ENCODE data around the gene EYA2.

Gene EYA2

GRCh38 chr20:47024461-47024937 lies 129.9 kb downstream of the EYA2 start:
- Histone ChIP-seq H3K4me3 (ENCODE audit: low read length in 2 of 2) (no peak overlapping the region), H3K27ac (replicated peaks; ENCODE audit: low read length) (no peak overlapping the region), H3K79me1 (ENCODE audit: low read depth, low read length) (no peaks in the 10 kb centered on the region), H2BK120ac (ENCODE audit: low read depth, low read length) (no peak overlapping the region), H2BK12ac (ENCODE audit: low read length) (no peak overlapping the region), H2AFZ (ENCODE audit: low read length) (no peak overlapping the region), H2BK5ac (ENCODE audit: low read length) (no peak overlapping the region), H3K27me3 (ENCODE audit: control insufficient read depth in 3 of 3, insufficient read depth in 3 of 3, low read depth in 1 of 3, low read length in 3 of 3) (peaks cover 0 to 6% (median 0%) of the 10 kb centered on the region in 3 experiments), H4K91ac (ENCODE audit: low read depth, low read length, poor library complexity) (no peak overlapping the region), H4K8ac (ENCODE audit: low read depth, low read length) (no peak overlapping the region), H2BK15ac (ENCODE audit: low read length) (no peak overlapping the region), H3K4ac (ENCODE audit: low read length) (no peak overlapping the region), H3K23ac (ENCODE audit: low read depth, low read length, poor library complexity) (no peak overlapping the region), H3K9me3 (replicated peaks in 1 of 2; ENCODE audit: control insufficient read depth in 2 of 2, insufficient read depth in 1 of 2, low read depth in 1 of 2, low read length in 2 of 2) (no peaks in the 10 kb centered on the region), H3K4me1 (ENCODE audit: control insufficient read depth in 2 of 2, insufficient read depth in 1 of 2, low read depth in 1 of 2, low read length in 2 of 2) (no peaks in the 10 kb centered on the region), H3K36me3 (replicated peaks in 1 of 2; ENCODE audit: control insufficient read depth in 2 of 2, insufficient read depth in 2 of 2, low read length in 2 of 2) (no peaks in the 10 kb centered on the region), H2AK5ac (ENCODE audit: low read depth, low read length) (no peak overlapping the region), H3K14ac (ENCODE audit: low read length) (no peak overlapping the region), H3K9ac (ENCODE audit: low read depth, low read length, poor library complexity) (no peak overlapping the region), H3K4me2 (ENCODE audit: insufficient read depth, low read length, poor library complexity, severe bottlenecking) (no peak overlapping the region), H3K18ac (ENCODE audit: low read length) (no peak overlapping the region)
- no CpG with 5 or more reads among the region's 3 CpGs for WGBS, 2 donors (ENCODE audit: extremely low coverage in 2 of 2, insufficient read length in 2 of 2, insufficient replicate concordance in 1 of 2)
- DNase-seq (ENCODE audit: low spot score), result no peak

- H4K8ac ChIP-seq (ENCODE audit: low read depth, low read length), result no peak overlapping the region
- WGBS, 2 donors (ENCODE audit: extremely low coverage in 2 of 2, insufficient read length in 2 of 2, insufficient replicate concordance in 1 of 2), result no CpG with 5 or more reads among the region's 4 CpGs
These were observed 132.4 kb downstream of the EYA2 start for GRCh38 chr20:47027042-47027441.

GRCh38 chr20:47027456-47027855 lies 132.8 kb downstream of the EYA2 start:
- Histone ChIP-seq H2BK5ac (ENCODE audit: low read length) (no peak overlapping the region), H3K18ac (ENCODE audit: low read length) (no peak overlapping the region), H3K9ac (ENCODE audit: low read depth, low read length, poor library complexity) (no peak overlapping the region), H3K27ac (replicated peaks; ENCODE audit: low read length) (no peak overlapping the region), H2AK5ac (ENCODE audit: low read depth, low read length) (no peak overlapping the region), H3K36me3 (replicated peaks in 1 of 2; ENCODE audit: control insufficient read depth in 2 of 2, insufficient read depth in 2 of 2, low read length in 2 of 2) (no peaks in the 10 kb centered on the region), H3K79me1 (ENCODE audit: low read depth, low read length) (no peaks in the 10 kb centered on the region), H3K4ac (ENCODE audit: low read length) (no peak overlapping the region), H3K4me1 (ENCODE audit: control insufficient read depth in 2 of 2, insufficient read depth in 1 of 2, low read depth in 1 of 2, low read length in 2 of 2) (peaks cover 0 to 9% of the 10 kb centered on the region in 2 donors), H2BK12ac (ENCODE audit: low read length) (no peak overlapping the region), H3K27me3 (ENCODE audit: control insufficient read depth in 3 of 3, insufficient read depth in 3 of 3, low read depth in 1 of 3, low read length in 3 of 3) (peaks cover 0 to 6% (median 0%) of the 10 kb centered on the region in 3 experiments), H4K91ac (ENCODE audit: low read depth, low read length, poor library complexity) (no peak overlapping the region), H3K14ac (ENCODE audit: low read length) (no peak overlapping the region), H4K8ac (ENCODE audit: low read depth, low read length) (no peak overlapping the region), H2BK120ac (ENCODE audit: low read depth, low read length) (no peak overlapping the region), H3K23ac (ENCODE audit: low read depth, low read length, poor library complexity) (no peak overlapping the region), H2AFZ (ENCODE audit: low read length) (no peak overlapping the region), H2BK15ac (ENCODE audit: low read length) (no peak overlapping the region), H3K9me3 (replicated peaks in 1 of 2; ENCODE audit: control insufficient read depth in 2 of 2, insufficient read depth in 1 of 2, low read depth in 1 of 2, low read length in 2 of 2) (no peaks in the 10 kb centered on the region), H3K4me2 (ENCODE audit: insufficient read depth, low read length, poor library complexity, severe bottlenecking) (no peak overlapping the region), H3K4me3 (ENCODE audit: low read length in 2 of 2) (no peak overlapping the region)
- no peak for DNase-seq (ENCODE audit: low spot score)
- no CpG with 5 or more reads among the region's 3 CpGs for WGBS, 2 donors (ENCODE audit: extremely low coverage in 2 of 2, insufficient read length in 2 of 2, insufficient replicate concordance in 1 of 2)

More at GRCh38 chr20:47027042-47027441, 132.4 kb downstream of the EYA2 start:
- no peak overlapping the region for H3K4me3 ChIP-seq (ENCODE audit: low read length in 2 of 2)
- no peak overlapping the region for H3K23ac ChIP-seq (ENCODE audit: low read depth, low read length, poor library complexity)
- no peak overlapping the region for H4K91ac ChIP-seq (ENCODE audit: low read depth, low read length, poor library complexity)
- no peaks in the 10 kb centered on the region for H3K79me1 ChIP-seq (ENCODE audit: low read depth, low read length)
- H2AFZ ChIP-seq (ENCODE audit: low read length), result no peak overlapping the region
- no peak overlapping the region for H3K4me2 ChIP-seq (ENCODE audit: insufficient read depth, low read length, poor library complexity, severe bottlenecking)
- no peak overlapping the region for H2BK12ac ChIP-seq (ENCODE audit: low read length)
- H3K9me3 ChIP-seq (replicated peaks in 1 of 2; ENCODE audit: control insufficient read depth in 2 of 2, insufficient read depth in 1 of 2, low read depth in 1 of 2, low read length in 2 of 2), result no peaks in the 10 kb centered on the region
- no peak overlapping the region for H3K14ac ChIP-seq (ENCODE audit: low read length)
- no peak for DNase-seq (ENCODE audit: low spot score)
- H3K27ac ChIP-seq (replicated peaks; ENCODE audit: low read length), result no peak overlapping the region
- H2AK5ac ChIP-seq (ENCODE audit: low read depth, low read length), result no peak overlapping the region
- H3K9ac ChIP-seq (ENCODE audit: low read depth, low read length, poor library complexity), result no peak overlapping the region
- H3K18ac ChIP-seq (ENCODE audit: low read length), result no peak overlapping the region
- no peak overlapping the region for H3K4ac ChIP-seq (ENCODE audit: low read length)
- no peaks in the 10 kb centered on the region for H3K36me3 ChIP-seq (replicated peaks in 1 of 2; ENCODE audit: control insufficient read depth in 2 of 2, insufficient read depth in 2 of 2, low read length in 2 of 2)
- peaks cover 0 to 8% of the 10 kb centered on the region in 2 donors for H3K4me1 ChIP-seq (ENCODE audit: control insufficient read depth in 2 of 2, insufficient read depth in 1 of 2, low read depth in 1 of 2, low read length in 2 of 2)
- no peak overlapping the region for H2BK5ac ChIP-seq (ENCODE audit: low read length)
- no peak overlapping the region for H2BK120ac ChIP-seq (ENCODE audit: low read depth, low read length)
- peaks cover 0 to 6% (median 0%) of the 10 kb centered on the region in 3 experiments for H3K27me3 ChIP-seq (ENCODE audit: control insufficient read depth in 3 of 3, insufficient read depth in 3 of 3, low read depth in 1 of 3, low read length in 3 of 3)
- H2BK15ac ChIP-seq (ENCODE audit: low read length), result no peak overlapping the region

- no peaks in the 10 kb centered on the region for H3K9me3 ChIP-seq (replicated peaks in 1 of 2; ENCODE audit: control insufficient read depth in 2 of 2, insufficient read depth in 1 of 2, low read depth in 1 of 2, low read length in 2 of 2)
- no peak overlapping the region for H3K14ac ChIP-seq (ENCODE audit: low read length)
- H2BK12ac ChIP-seq (ENCODE audit: low read length), result no peak overlapping the region
- no peak overlapping the region for H3K4me2 ChIP-seq (ENCODE audit: insufficient read depth, low read length, poor library complexity, severe bottlenecking)
- H2AK5ac ChIP-seq (ENCODE audit: low read depth, low read length), result no peak overlapping the region
- H3K4me3 ChIP-seq (ENCODE audit: low read length in 2 of 2), result no peak overlapping the region
- no peak overlapping the region for H2BK120ac ChIP-seq (ENCODE audit: low read depth, low read length)
- no peak overlapping the region for H4K91ac ChIP-seq (ENCODE audit: low read depth, low read length, poor library complexity)
- peaks cover 0 to 11% of the 10 kb centered on the region in 2 donors for H3K4me1 ChIP-seq (ENCODE audit: control insufficient read depth in 2 of 2, insufficient read depth in 1 of 2, low read depth in 1 of 2, low read length in 2 of 2)
- H2BK5ac ChIP-seq (ENCODE audit: low read length), result no peak overlapping the region
- DNase-seq (ENCODE audit: low spot score), result no peak
- no peak overlapping the region for H3K9ac ChIP-seq (ENCODE audit: low read depth, low read length, poor library complexity)
- no peak overlapping the region for H3K18ac ChIP-seq (ENCODE audit: low read length)
- H3K79me1 ChIP-seq (ENCODE audit: low read depth, low read length), result no peaks in the 10 kb centered on the region
- no peak overlapping the region for H3K27ac ChIP-seq (replicated peaks; ENCODE audit: low read length)
- H4K8ac ChIP-seq (ENCODE audit: low read depth, low read length), result no peak overlapping the region
- H3K4ac ChIP-seq (ENCODE audit: low read length), result no peak overlapping the region
- H3K36me3 ChIP-seq (replicated peaks in 1 of 2; ENCODE audit: control insufficient read depth in 2 of 2, insufficient read depth in 2 of 2, low read length in 2 of 2), result no peaks in the 10 kb centered on the region
- no peak overlapping the region for H2BK15ac ChIP-seq (ENCODE audit: low read length)
- no CpG with 5 or more reads among the region's 2 CpGs for WGBS, 2 donors (ENCODE audit: extremely low coverage in 2 of 2, insufficient read length in 2 of 2, insufficient replicate concordance in 1 of 2)
- no peak overlapping the region for H3K23ac ChIP-seq (ENCODE audit: low read depth, low read length, poor library complexity)
- peaks cover 0 to 6% (median 0%) of the 10 kb centered on the region in 3 experiments for H3K27me3 ChIP-seq (ENCODE audit: control insufficient read depth in 3 of 3, insufficient read depth in 3 of 3, low read depth in 1 of 3, low read length in 3 of 3)
- H2AFZ ChIP-seq (ENCODE audit: low read length), result no peak overlapping the region
These were observed 133.8 kb downstream of the EYA2 start for GRCh38 chr20:47028487-47028886.

Data from neuronal stem cell (in vitro differentiated cells).